Measurements from ENCODE around the gene OSBPL10.

GRCh38 chr3:31732548-31732947 lies 248.5 kb downstream of the OSBPL10 start:
- TF ChIP-seq CTCF (IDR thresholded peaks at IDR 0.05) (no peak), POLR2A (IDR thresholded peaks at IDR 0.05) (no peak), EP300 (IDR thresholded peaks at IDR 0.05) (no peak)

All from ovary (tissue), 3 donors.